Keratinocyte (primary cell): Measurements from ENCODE around the gene MAPKBP1. TPM values are rescaled to one million over a fixed set of nuclear protein-coding genes. Genes with fewer than 3 reads are reported as not detected.

Experiments used
- DNase-seq: peaks from one replicate; pipeline ENCODE4 v3.0.0-alpha.2; 2011; ENCODE audit warnings: low read depth, missing footprints, low spot score
- FAIRE-seq: peaks from 2 replicates; lab custom pipeline; 2011; peaks lifted over from hg19 to GRCh38; lab: Jason Lieb, UNC
- H2AFZ ChIP-seq: 2 replicates; pipeline ENCODE4 v1.6.0; 2012; ENCODE audit warnings: low read length, control low read depth, inconsistent platforms; ENCODE audit not compliant: control insufficient read depth
- H3K27ac ChIP-seq: 2 replicates; pipeline ENCODE4 v1.5.1; 2011; ENCODE audit warnings: low read length; ENCODE audit not compliant: control insufficient read depth, insufficient read depth
- H3K27me3 ChIP-seq: 3 replicates; pipeline ENCODE4 v1.6.0; 2011; ENCODE audit warnings: low read length; ENCODE audit not compliant: control insufficient read depth, insufficient read depth; ENCODE audit errors: extremely low read depth
- H3K36me3 ChIP-seq, 2 experiments: 2 replicates in 1 of 2; 3 replicates in 1 of 2; pipeline ENCODE4 v1.5.1; 2011; ENCODE audit warnings: low read length in 2 of 2, mild to moderate bottlenecking in 1 of 2; ENCODE audit not compliant: control insufficient read depth in 2 of 2, insufficient read depth in 2 of 2; ENCODE audit errors: extremely low read depth in 1 of 2
- H3K4me1 ChIP-seq: 3 replicates; pipeline ENCODE4 v1.5.1; 2011; ENCODE audit warnings: low read length; ENCODE audit not compliant: control insufficient read depth, insufficient read depth; ENCODE audit errors: extremely low read depth
- H3K4me2 ChIP-seq: 3 replicates; pipeline ENCODE4 v1.6.0; 2011; ENCODE audit warnings: low read depth, low read length; ENCODE audit not compliant: control insufficient read depth, insufficient read depth; ENCODE audit errors: extremely low read depth
- H3K4me3 ChIP-seq, 3 experiments: fragments of 200-600 bp in 1 of 3; sonication (generic) in 1 of 3; 2 replicates in 2 of 3; 3 replicates in 1 of 3; pipeline ENCODE4 v1.5.1; 2011 to 2016; ENCODE audit warnings: low read length in 3 of 3, mild to moderate bottlenecking in 3 of 3, control low read depth in 2 of 3, inconsistent platforms in 1 of 3, low read depth in 1 of 3, mixed read lengths in 1 of 3, mixed run types in 1 of 3, moderate library complexity in 1 of 3; ENCODE audit not compliant: control insufficient read depth in 2 of 3, insufficient read depth in 2 of 3; ENCODE audit errors: extremely low read depth in 1 of 3
- H3K79me2 ChIP-seq: 2 replicates; pipeline ENCODE4 v1.6.0; 2012; ENCODE audit warnings: low read length; ENCODE audit not compliant: control insufficient read depth, insufficient read depth
- H3K9ac ChIP-seq: 3 replicates; pipeline ENCODE4 v1.6.0; 2011; ENCODE audit warnings: low read length; ENCODE audit not compliant: control insufficient read depth, insufficient read depth; ENCODE audit errors: extremely low read depth
- H3K9me1 ChIP-seq: 3 replicates; pipeline ENCODE4 v1.6.0; 2011; ENCODE audit warnings: low read length; ENCODE audit not compliant: control insufficient read depth, insufficient read depth; ENCODE audit errors: extremely low read depth
- H3K9me3 ChIP-seq: 2 replicates; pipeline ENCODE4 v1.5.1; 2012; ENCODE audit warnings: low read depth, low read length; ENCODE audit not compliant: control insufficient read depth
- H4K20me1 ChIP-seq: 3 replicates; pipeline ENCODE4 v1.6.0; 2011; ENCODE audit warnings: low read length; ENCODE audit not compliant: control insufficient read depth, insufficient read depth; ENCODE audit errors: extremely low read depth
- CTCF ChIP-seq, 3 experiments: IDR thresholded peaks in 1 of 3; conservative IDR thresholded peaks in 1 of 3; optimal IDR thresholded peaks in 1 of 3; 2 replicates in 2 of 3; 3 replicates in 1 of 3; pipeline versions ENCODE3 to v1.5.1; 2011; ENCODE audit warnings: low read length in 3 of 3, mild to moderate bottlenecking in 3 of 3, moderate library complexity in 2 of 3, control low read depth in 1 of 3, inconsistent platforms in 1 of 3; ENCODE audit not compliant: insufficient read depth in 2 of 3; ENCODE audit errors: extremely low read depth in 1 of 3
- EZH2 ChIP-seq: IDR thresholded peaks from one replicate; pipeline ENCODE4 v1.6.1; 2012; ENCODE audit warnings: inconsistent platforms, mild to moderate bottlenecking, low read length, moderate library complexity
- dilution Hi-C: fragments of 300-500 bp; cut with MboI; formaldehyde crosslinking; loops from one replicate; pipeline ENCODE4 v1.7.0; 2020; ENCODE audit warnings: low sequenced_read_pairs; ENCODE audit not compliant: extremely low pct_ligation_motif_present
- polyA plus RNA-seq, 5 experiments: library from polyadenylated mRNA; depleted of rRNA in 3 of 5; stranded (reverse) in 3 of 5; stranded (forward) in 1 of 5; unstranded in 1 of 5; fragments of >200 nt; gene quantifications; 1 replicate in 1 of 5; 2 replicates in 3 of 5; 3 replicates in 1 of 5; pipeline versions ENCODE4 v1.2.1 to v1.2.3, GENCODE V29; 2011 to 2012; ENCODE audit warnings: missing spikeins in 2 of 5, low read depth in 1 of 5, low replicate concordance in 1 of 5

MAPKBP1 gene
- polyA plus RNA-seq, 1 donor (not counting 4 experiments of a cell fraction or from before 2014, with no cell fraction given), result 18.3 TPM

DNA sequence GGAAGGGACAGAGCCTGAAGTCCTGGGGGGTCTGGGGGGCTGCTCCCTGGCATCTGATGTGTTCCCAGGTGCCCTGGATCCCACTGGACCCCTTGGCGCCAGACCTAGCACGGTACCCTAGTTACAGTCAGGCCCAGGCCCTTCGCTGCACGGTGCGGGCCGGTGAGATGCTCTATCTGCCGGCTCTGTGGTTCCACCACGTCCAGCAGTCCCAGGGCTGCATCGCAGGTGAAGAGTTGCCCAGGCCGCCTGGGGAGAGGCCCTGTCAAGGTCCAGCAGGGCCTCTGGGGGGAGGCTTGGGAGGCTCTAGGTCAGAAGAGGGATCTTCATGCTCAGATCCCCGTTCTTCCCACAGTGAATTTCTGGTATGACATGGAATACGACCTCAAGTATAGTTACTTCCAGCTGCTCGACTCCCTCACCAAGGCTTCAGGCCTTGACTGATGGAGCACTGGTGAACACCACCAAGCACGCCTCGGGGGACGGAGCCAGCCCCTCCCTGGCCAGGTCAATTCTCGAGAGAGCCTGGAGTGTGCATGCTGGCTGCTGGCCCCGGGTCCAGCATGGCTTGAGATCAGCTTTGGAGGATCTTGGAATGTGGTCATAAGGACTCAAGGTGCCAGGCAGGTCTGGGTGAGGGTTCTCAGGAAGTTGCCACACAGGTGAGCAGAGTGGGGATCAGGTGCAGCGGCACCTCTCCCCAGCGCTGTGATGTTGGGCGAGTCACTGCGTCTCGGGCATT lies 62.6 kb downstream of the MAPKBP1 start:
- DNase-seq (no peak), FAIRE-seq (no peak)
- H3K4me1 ChIP-seq, result peaks cover 45% of the 10 kb centered on the region
- H3K4me2 ChIP-seq, result no peak overlapping the region
- no peak for TF ChIP-seq EZH2
- no peak for TF ChIP-seq CTCF (optimal IDR thresholded peaks at IDR 0.05 in 1 of 3, IDR thresholded peaks at IDR 0.05 in 1 of 3, conservative IDR thresholded peaks at IDR 0.05 in 1 of 3; ENCODE audit: extremely low read depth in 1 of 3, insufficient read depth in 2 of 3, low read length in 3 of 3)
- H3K79me2 ChIP-seq, result peaks cover 5% of the 10 kb centered on the region
- no peaks in the 10 kb centered on the region for H3K9me3 ChIP-seq
- H3K4me3 ChIP-seq, result no peak overlapping the region
- no peaks in the 10 kb centered on the region for H4K20me1 ChIP-seq
- dilution Hi-C loops, result no loop called here
- H3K9ac ChIP-seq, result no peak overlapping the region
- no peaks in the 10 kb centered on the region for H3K27me3 ChIP-seq
- H3K27ac ChIP-seq, result no peak overlapping the region
- no peak overlapping the region for H2AFZ ChIP-seq
- H3K9me1 ChIP-seq, result no peaks in the 10 kb centered on the region
- H3K36me3 ChIP-seq, result peaks cover 3 to 10% of the 10 kb centered on the region in 2 experiments

GRCh38 chr15:41838400-41838897 lies 64.2 kb downstream of the MAPKBP1 start, which contains the start of gene PLA2G4B:
TSS of gene PLA2G4B (plus strand) at chr15:41838847. CDS start at chr15:41838914, 67 bp downstream.
- H3K27me3 ChIP-seq, result no peaks in the 10 kb centered on the region
- dilution Hi-C loops, result no loop called here
- no peak for DNase-seq

More at GRCh38 chr15:41838400-41838897, 64.2 kb downstream of the MAPKBP1 start, which contains the start of gene PLA2G4B:
- peak; percentile 34 for FAIRE-seq
- Histone ChIP-seq H4K20me1 (no peaks in the 10 kb centered on the region), H3K4me3 (no peak within 1 kb of the TSS), H3K27ac (no peak within 1 kb of the TSS), H3K4me2 (no peak within 1 kb of the TSS), H3K79me2 (peaks cover 5% of the 10 kb centered on the region), H3K36me3 (peaks cover 3 to 11% of the 10 kb centered on the region in 2 experiments), H3K9me1 (no peaks in the 10 kb centered on the region), H2AFZ (no peak within 1 kb of the TSS), H3K9me3 (no peaks in the 10 kb centered on the region), H3K9ac (peak within 1 kb of the TSS; percentile 13), H3K4me1 (peaks cover 31% of the 10 kb centered on the region)
- no peak for TF ChIP-seq CTCF (optimal IDR thresholded peaks at IDR 0.05 in 1 of 3, IDR thresholded peaks at IDR 0.05 in 1 of 3, conservative IDR thresholded peaks at IDR 0.05 in 1 of 3; ENCODE audit: extremely low read depth in 1 of 3, insufficient read depth in 2 of 3, low read length in 3 of 3)
- no peak for TF ChIP-seq EZH2
